ENCODE data around the gene MON1B.

DNA sequence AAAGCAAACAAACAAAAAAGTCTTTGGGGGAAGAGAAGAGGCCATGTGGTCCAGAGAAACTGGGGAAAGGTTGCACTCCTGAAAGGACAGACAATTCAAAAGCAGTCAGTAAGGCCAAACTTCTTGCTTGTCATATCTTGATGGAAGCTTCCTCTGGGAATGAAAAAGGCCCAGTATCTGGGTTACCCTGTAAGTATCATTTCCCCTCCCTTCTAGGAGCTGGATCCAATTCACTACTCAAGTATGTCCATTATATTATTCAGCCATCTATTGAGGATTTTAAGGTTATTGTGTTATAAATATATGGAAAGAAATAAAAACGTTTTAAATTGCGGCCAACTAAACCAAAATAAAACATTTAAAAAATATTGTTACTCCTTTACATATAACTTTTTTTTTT is 26.0 kb upstream of the MON1B start:
- TF ChIP-seq POLR2A (IDR thresholded peaks at IDR 0.05; ENCODE audit: low read depth, low read length) (no peak), RFX5 (IDR thresholded peaks at IDR 0.05; ENCODE audit: low read depth, low read length) (no peak), CEBPB (IDR thresholded peaks at IDR 0.05; ENCODE audit: low read depth, low read length) (no peak), MAZ (IDR thresholded peaks at IDR 0.05; ENCODE audit: borderline replicate concordance, low read depth, low read length) (no peak), RAD21 (IDR thresholded peaks at IDR 0.05; ENCODE audit: low read length) (no peak)
- TF ChIP-seq, protein P1, sequence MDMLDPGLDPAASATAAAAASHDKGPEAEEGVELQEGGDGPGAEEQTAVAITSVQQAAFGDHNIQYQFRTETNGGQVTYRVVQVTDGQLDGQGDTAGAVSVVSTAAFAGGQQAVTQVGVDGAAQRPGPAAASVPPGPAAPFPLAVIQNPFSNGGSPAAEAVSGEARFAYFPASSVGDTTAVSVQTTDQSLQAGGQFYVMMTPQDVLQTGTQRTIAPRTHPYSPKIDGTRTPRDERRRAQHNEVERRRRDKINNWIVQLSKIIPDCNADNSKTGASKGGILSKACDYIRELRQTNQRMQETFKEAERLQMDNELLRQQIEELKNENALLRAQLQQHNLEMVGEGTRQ (IDR thresholded peaks at IDR 0.05; ENCODE audit: low read depth, low read length): no peak
- TF ChIP-seq, protein P2, sequence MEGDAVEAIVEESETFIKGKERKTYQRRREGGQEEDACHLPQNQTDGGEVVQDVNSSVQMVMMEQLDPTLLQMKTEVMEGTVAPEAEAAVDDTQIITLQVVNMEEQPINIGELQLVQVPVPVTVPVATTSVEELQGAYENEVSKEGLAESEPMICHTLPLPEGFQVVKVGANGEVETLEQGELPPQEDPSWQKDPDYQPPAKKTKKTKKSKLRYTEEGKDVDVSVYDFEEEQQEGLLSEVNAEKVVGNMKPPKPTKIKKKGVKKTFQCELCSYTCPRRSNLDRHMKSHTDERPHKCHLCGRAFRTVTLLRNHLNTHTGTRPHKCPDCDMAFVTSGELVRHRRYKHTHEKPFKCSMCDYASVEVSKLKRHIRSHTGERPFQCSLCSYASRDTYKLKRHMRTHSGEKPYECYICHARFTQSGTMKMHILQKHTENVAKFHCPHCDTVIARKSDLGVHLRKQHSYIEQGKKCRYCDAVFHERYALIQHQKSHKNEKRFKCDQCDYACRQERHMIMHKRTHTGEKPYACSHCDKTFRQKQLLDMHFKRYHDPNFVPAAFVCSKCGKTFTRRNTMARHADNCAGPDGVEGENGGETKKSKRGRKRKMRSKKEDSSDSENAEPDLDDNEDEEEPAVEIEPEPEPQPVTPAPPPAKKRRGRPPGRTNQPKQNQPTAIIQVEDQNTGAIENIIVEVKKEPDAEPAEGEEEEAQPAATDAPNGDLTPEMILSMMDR (conservative IDR thresholded peaks at IDR 0.05; ENCODE audit: low read depth, low read length): no peak
- TF ChIP-seq, protein P3, sequence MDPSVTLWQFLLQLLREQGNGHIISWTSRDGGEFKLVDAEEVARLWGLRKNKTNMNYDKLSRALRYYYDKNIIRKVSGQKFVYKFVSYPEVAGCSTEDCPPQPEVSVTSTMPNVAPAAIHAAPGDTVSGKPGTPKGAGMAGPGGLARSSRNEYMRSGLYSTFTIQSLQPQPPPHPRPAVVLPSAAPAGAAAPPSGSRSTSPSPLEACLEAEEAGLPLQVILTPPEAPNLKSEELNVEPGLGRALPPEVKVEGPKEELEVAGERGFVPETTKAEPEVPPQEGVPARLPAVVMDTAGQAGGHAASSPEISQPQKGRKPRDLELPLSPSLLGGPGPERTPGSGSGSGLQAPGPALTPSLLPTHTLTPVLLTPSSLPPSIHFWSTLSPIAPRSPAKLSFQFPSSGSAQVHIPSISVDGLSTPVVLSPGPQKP (IDR thresholded peaks at IDR 0.05; ENCODE audit: borderline replicate concordance, low read depth, low read length): no peak
